ENCODE results near the gene BLZF1. TPM values are rescaled to one million over a fixed set of nuclear protein-coding genes. Genes with fewer than 3 reads are reported as not detected.
A peak's percentile ranks its signal among the peaks of the same experiment; 100 is the strongest.

Gene BLZF1
- total RNA-seq, 6 experiments from 2014 or later: 33.2 to 37.3 (median 35.9) TPM

GRCh38 chr1:169347688-169348382, 20.2 kb upstream of the BLZF1 start:
- DNase-seq: no peak
- Mint-ChIP-seq H3K36me3 (ENCODE audit: low read depth) (no peaks in the 10 kb centered on the region), H3K4me1 (ENCODE audit: low read depth) (peaks cover 9% of the 10 kb centered on the region; the same call in 1 of the 2 replicates), H3K27ac (no peak overlapping the region), H3K27me3 (ENCODE audit: insufficient read depth) (no peaks in the 10 kb centered on the region; the same call in 1 of the 2 replicates), H3K9me3 (no peaks in the 10 kb centered on the region), H3K4me3 (no peak overlapping the region)
- TF ChIP-seq CTCF (IDR thresholded peaks at IDR 0.05): no peak

- H3K27ac Mint-ChIP-seq: no peak overlapping the region
- peak; percentile 96 for TF ChIP-seq CTCF (IDR thresholded peaks at IDR 0.05)
- H3K27me3 Mint-ChIP-seq (ENCODE audit: insufficient read depth): no peaks in the 10 kb centered on the region; the same call in 1 of the 2 replicates
- peak; percentile 42 for DNase-seq
- no peaks in the 10 kb centered on the region for H3K9me3 Mint-ChIP-seq
- H3K36me3 Mint-ChIP-seq (ENCODE audit: low read depth): peaks cover 4% of the 10 kb centered on the region; the same call in 1 of the 2 replicates
- H3K4me3 Mint-ChIP-seq: no peak overlapping the region
- peaks cover 9% of the 10 kb centered on the region; the same call in 1 of the 2 replicates for H3K4me1 Mint-ChIP-seq (ENCODE audit: low read depth)
These were observed 19.5 kb upstream of the BLZF1 start for GRCh38 chr1:169348383-169349036.

GRCh38 chr1:169360415-169360814, 7.6 kb upstream of the BLZF1 start:
- no peaks in the 10 kb centered on the region for H3K27me3 Mint-ChIP-seq (ENCODE audit: insufficient read depth)
- H3K36me3 Mint-ChIP-seq (ENCODE audit: low read depth): peaks cover 8% of the 10 kb centered on the region
- DNase-seq: no peak
- H3K27ac Mint-ChIP-seq: peak overlapping the region; percentile 6; the same call in 1 of the 2 replicates
- peaks cover 6% of the 10 kb centered on the region; the same call in 1 of the 2 replicates for H3K9me3 Mint-ChIP-seq
- peaks cover 16% of the 10 kb centered on the region for H3K4me1 Mint-ChIP-seq (ENCODE audit: low read depth)
- TF ChIP-seq CTCF (IDR thresholded peaks at IDR 0.05): no peak
- H3K4me3 Mint-ChIP-seq: no peak overlapping the region

GRCh38 chr1:169361281-169361680, 6.7 kb upstream of the BLZF1 start:
- Mint-ChIP-seq H3K9me3 (peaks cover 6% of the 10 kb centered on the region; the same call in 1 of the 2 replicates), H3K27me3 (ENCODE audit: insufficient read depth) (no peaks in the 10 kb centered on the region), H3K4me3 (no peak overlapping the region), H3K27ac (no peak overlapping the region), H3K36me3 (ENCODE audit: low read depth) (peaks cover 8% of the 10 kb centered on the region), H3K4me1 (ENCODE audit: low read depth) (peaks cover 12% of the 10 kb centered on the region)
- no peak for TF ChIP-seq CTCF (IDR thresholded peaks at IDR 0.05)
- no peak for DNase-seq

GRCh38 chr1:169363046-169363730, 4.8 kb upstream of the BLZF1 start:
- Mint-ChIP-seq H3K9me3 (peaks cover 6% of the 10 kb centered on the region; the same call in 1 of the 2 replicates), H3K4me1 (ENCODE audit: low read depth) (peaks cover 12% of the 10 kb centered on the region), H3K27me3 (ENCODE audit: insufficient read depth) (no peaks in the 10 kb centered on the region), H3K4me3 (peak overlapping the region; percentile 65), H3K27ac (peak overlapping the region; percentile 92), H3K36me3 (ENCODE audit: low read depth) (peaks cover 8% of the 10 kb centered on the region)
- TF ChIP-seq CTCF (IDR thresholded peaks at IDR 0.05): no peak
- peak; percentile 81 for DNase-seq
